K562 (cell line): Measurements from ENCODE around the gene SLC32A1. TPM values are rescaled to one million over a fixed set of nuclear protein-coding genes. Genes with fewer than 3 reads are reported as not detected.

Experiments
- CCNT2 ChIP-seq: IDR thresholded peaks from 2 replicates; pipeline ENCODE4 v1.6.1; 2011; ENCODE audit warnings: borderline replicate concordance, low read depth, mild to moderate bottlenecking, moderate library complexity, mixed read lengths, low read length; ENCODE audit not compliant: insufficient read length; ENCODE audit errors: extremely low read depth
- CTBP1 ChIP-seq: fragments of 450-650 bp; IDR thresholded peaks from 2 replicates; pipeline ENCODE4 v1.6.1; 2016; ENCODE audit warnings: borderline replicate concordance
- ELF1 ChIP-seq: fragments of 200-800 bp; sonication (Bioruptor generic); IDR thresholded peaks from 2 replicates; pipeline ENCODE4 v1.6.1; 2016; ENCODE audit warnings: missing genetic modification characterization, missing compliant biosample characterization
- ELF4 ChIP-seq: fragments of 450-650 bp; formaldehyde crosslinking; IDR thresholded peaks from 2 replicates; pipeline ENCODE4 v1.4.0; 2022; ENCODE audit warnings: missing genetic modification characterization
- HMGN3 ChIP-seq: IDR thresholded peaks from 2 replicates; pipeline ENCODE4 v1.6.1; 2011; ENCODE audit warnings: borderline replicate concordance, low read depth, mild to moderate bottlenecking, mixed read lengths, low read length; ENCODE audit not compliant: insufficient read length; ENCODE audit errors: extremely low read depth
- IRF9 ChIP-seq: fragments of 450-650 bp; IDR thresholded peaks from 2 replicates; pipeline ENCODE4 v1.6.1; 2016; ENCODE audit warnings: missing biosample characterization, missing genetic modification characterization
- MCM7 ChIP-seq, 2 experiments: fragments of 450-650 bp; IDR thresholded peaks; 2 replicates each; pipeline ENCODE4 v1.6.1; 2016 to 2018
- NONO ChIP-seq, 2 experiments: fragments of 200-400 bp in 1 of 2; fragments of 450-650 bp in 1 of 2; formaldehyde crosslinking in 1 of 2; IDR thresholded peaks; 2 replicates each; pipeline ENCODE4 v1.6.1; 2017; ENCODE audit warnings: low read depth in 2 of 2, mild to moderate bottlenecking in 2 of 2, moderate library complexity in 2 of 2, low read length in 1 of 2
- PHB2 ChIP-seq: fragments of 450-650 bp; IDR thresholded peaks from 2 replicates; pipeline ENCODE4 v1.6.1; 2017; ENCODE audit warnings: low read depth
- PHTF2 ChIP-seq: fragments of 250-450 bp; sonication (Bioruptor Pico); IDR thresholded peaks from 2 replicates; pipeline ENCODE4 v1.5.0; 2021; ENCODE audit warnings: mild to moderate bottlenecking
- SLC30A9 ChIP-seq: fragments of 250-450 bp; sonication (Bioruptor Pico); IDR thresholded peaks from 2 replicates; pipeline ENCODE4 v1.8.0; 2022; ENCODE audit warnings: mild to moderate bottlenecking, moderate library complexity
- SMAD1 ChIP-seq: fragments of 150-350 bp; IDR thresholded peaks from 2 replicates; pipeline ENCODE4 v1.6.1; 2014; ENCODE audit warnings: low read length, low read depth; ENCODE audit not compliant: partially characterized antibody
- SRSF1 ChIP-seq: fragments of 200-400 bp; formaldehyde crosslinking; IDR thresholded peaks from 2 replicates; pipeline ENCODE4 v1.6.1; 2017; ENCODE audit warnings: mild to moderate bottlenecking, low read depth, low read length, moderate library complexity
- ZBTB40 ChIP-seq, 2 experiments: fragments of 450-650 bp in 1 of 2; sonication (generic) in 1 of 2; formaldehyde crosslinking in 1 of 2; IDR thresholded peaks; 2 replicates each; pipeline versions ENCODE4 v1.7.1 to v1.9.0; 2016 to 2022; ENCODE audit warnings: inconsistent platforms in 1 of 2, mild to moderate bottlenecking in 1 of 2, missing genetic modification reagents in 1 of 2
- ZFX ChIP-seq: sonication (generic); formaldehyde crosslinking; IDR thresholded peaks from 2 replicates; pipeline ENCODE4 v1.8.0; 2022; ENCODE audit warnings: mild to moderate bottlenecking, missing genetic modification reagents, moderate library complexity
- ZNF143 ChIP-seq: sonication (generic); formaldehyde crosslinking; IDR thresholded peaks from 2 replicates; pipeline ENCODE4 v1.9.0; 2022; ENCODE audit warnings: mild to moderate bottlenecking, missing genetic modification reagents
- ZNF644 ChIP-seq: fragments of 200-800 bp; sonication (Bioruptor generic); IDR thresholded peaks from 2 replicates; pipeline ENCODE4 v1.6.1; 2016; ENCODE audit warnings: low read depth, missing genetic modification characterization, missing compliant biosample characterization
- polyA plus RNA-seq, 8 experiments: library from polyadenylated mRNA; depleted of rRNA in 4 of 8; stranded (reverse) in 5 of 8; unstranded in 3 of 8; fragments of >200 nt; fragmentation: Nextera tagmentation in 2 of 8; fragmentation: Illumina TruSeq in 1 of 8; extraction: Ambion mirVana in 2 of 8; extraction: Trizol in 1 of 8; gene quantifications; 2 replicates each; pipeline versions ENCODE4 v1.2.1 to v1.2.3, GENCODE V29; 2011 to 2014; ENCODE audit warnings: inconsistent platforms in 1 of 8, missing spikeins in 1 of 8
- total RNA-seq, 7 experiments: library from RNA; depleted of rRNA in 6 of 7; stranded (reverse); fragments of >200 nt in 6 of 7; fragmentation: Illumina TruSeq in 2 of 7; extraction: Trizol in 2 of 7; gene quantifications; 2 replicates each; pipeline versions ENCODE4 v1.2.1 to v1.2.3, GENCODE V29; 2011 to 2021; ENCODE audit warnings: low replicate concordance in 1 of 7

The SLC32A1 gene
- total and polyA plus RNA-seq, 9 of the 15 experiments (the other 6 are each of a cell fraction or from before 2014, with no cell fraction given), result not detected

- TF ChIP-seq NONO (IDR thresholded peaks at IDR 0.05; ENCODE audit: low read depth in 2 of 2, low read length in 1 of 2), result no peak
- TF ChIP-seq CTBP1, result peak; percentile 69
- TF ChIP-seq SRSF1, result no peak
- TF ChIP-seq ZNF143 (CRISPR knock-in tag), result no peak
- TF ChIP-seq PHTF2, result no peak
- no peak for TF ChIP-seq ELF1 (tag)
- 0 out of 2 replicates have a peak, but pooled peaks have one; percentile 47 for TF ChIP-seq IRF9 (tag)
- TF ChIP-seq HMGN3, result peak; percentile 77
- peak; percentile 69 for TF ChIP-seq ZBTB40 (IDR thresholded peaks at IDR 0.05)
- no peak for TF ChIP-seq ZBTB40 (CRISPR knock-in tag; IDR thresholded peaks at IDR 0.05)
- 0 out of 4 replicates have a peak, but pooled peaks of 1 of the 2 experiments have one; percentile 56 for TF ChIP-seq MCM7 (IDR thresholded peaks at IDR 0.05)
- TF ChIP-seq ZNF644 (tag), result peak; percentile 91
- TF ChIP-seq CCNT2, result peak; percentile 95
- TF ChIP-seq PHB2, result peak; percentile 70; the same call in 1 of the 2 replicates
- TF ChIP-seq ZFX, result no peak; the same call in 1 of the 2 replicates
- peak; percentile 68; the same call in 1 of the 2 replicates for TF ChIP-seq ELF4 (CRISPR knock-in tag)
- no peak for TF ChIP-seq SMAD1
- no peak for TF ChIP-seq SLC30A9 (CRISPR knock-in tag)
Observed at GRCh38 chr20:38692436-38693411, 31.6 kb upstream of the SLC32A1 start (continued).
